Eye (tissue), 1 donor: Measurements from ENCODE around the gene TBC1D12.
"Not testable (repeated sequence)": the region's sequence is repeated elsewhere in the genome, so short reads cannot be mapped to it uniquely, and the experiment has no call there.

ENCODE experiments used
- DNase-seq: peaks from one replicate; pipeline ENCODE4 v3.0.0-alpha.2; 2015

TBC1D12 gene

GRCh38 chr10:94402204-94402842 lies at the start of gene TBC1D12:
Gene TBC1D12 (plus strand): TSS chr10:94402541. CDS start chr10:94402614, 73 bp downstream.
- DNase-seq: peak; percentile 97

- no peak for DNase-seq
Observed at GRCh38 chr10:94353336-94353735, 49.0 kb upstream of the TBC1D12 start.

- DNase-seq: no peak
Observed at GRCh38 chr10:94355841-94356240, 46.5 kb upstream of the TBC1D12 start.

DNA sequence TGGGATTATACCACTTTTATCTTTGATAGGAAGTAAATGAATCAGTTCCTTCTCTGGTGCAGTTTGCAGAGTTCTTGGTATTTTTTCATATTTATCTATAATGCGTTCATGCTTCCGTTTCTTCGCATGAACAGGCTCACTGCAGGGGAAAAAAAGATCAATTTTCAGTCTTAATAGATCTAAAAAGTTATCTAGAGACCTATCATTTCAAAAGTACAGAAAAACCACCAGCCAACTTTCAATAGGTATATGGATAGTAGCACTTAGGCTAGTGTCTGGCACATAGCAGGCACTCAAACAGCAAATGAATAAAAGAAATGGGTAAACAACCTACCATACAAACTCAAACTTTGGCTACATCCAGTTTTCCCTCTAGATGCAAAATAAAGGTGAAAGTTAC lies 45.1 kb upstream of the TBC1D12 start:
- no peak for DNase-seq

DNA sequence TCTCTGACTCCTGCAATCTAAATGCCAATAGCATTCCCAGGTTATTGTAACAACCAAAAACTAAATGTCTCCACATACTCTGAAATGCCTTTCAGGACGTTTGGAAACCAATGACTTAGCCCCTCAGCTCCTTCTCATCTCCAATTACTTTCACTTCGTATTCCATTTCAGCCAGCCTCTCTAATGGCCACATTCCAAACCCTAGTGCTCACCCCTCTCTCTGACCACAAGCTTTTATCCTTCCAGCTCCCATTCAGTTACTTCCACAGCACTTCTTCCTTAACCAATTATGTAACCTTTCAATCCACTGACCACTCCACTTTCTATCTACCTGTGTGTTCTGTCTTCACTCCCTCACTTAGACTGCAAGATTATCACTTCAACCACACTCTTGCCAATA lies 43.9 kb upstream of the TBC1D12 start:
- DNase-seq: no peak

- no peak for DNase-seq
Observed at GRCh38 chr10:94361171-94361794, 41.1 kb upstream of the TBC1D12 start.

GRCh38 chr10:94362360-94363250 lies 39.7 kb upstream of the TBC1D12 start, which contains the start of gene NOC3L:
Gene NOC3L (minus strand): TSS chr10:94362939. CDS start chr10:94362838, 101 bp downstream.
- DNase-seq: peak; percentile 97

GRCh38 chr10:94363251-94363565 lies 39.1 kb upstream of the TBC1D12 start:
- no peak for DNase-seq

- DNase-seq: no peak
Observed at GRCh38 chr10:94364482-94364881, 37.9 kb upstream of the TBC1D12 start.

GRCh38 chr10:94366382-94366781 lies 36.0 kb upstream of the TBC1D12 start:
- no peak for DNase-seq

DNA sequence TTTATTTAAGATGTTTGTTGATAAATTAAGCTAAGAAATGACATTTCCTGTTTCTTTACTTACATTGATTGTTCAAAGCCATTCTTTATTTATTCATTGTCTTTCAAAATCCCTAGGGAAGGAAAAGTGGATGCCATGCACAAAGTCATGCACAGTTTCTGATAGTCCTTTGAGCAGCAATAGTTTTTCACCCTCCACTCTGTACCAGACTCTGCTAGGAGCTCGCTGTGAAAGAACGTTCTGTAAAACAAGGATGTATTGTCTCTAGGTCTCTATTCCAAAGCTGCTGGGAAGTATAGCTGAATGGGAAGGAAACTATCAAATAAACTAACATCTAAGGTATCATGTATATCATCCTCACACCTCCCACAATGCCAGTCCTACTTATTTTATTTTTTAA lies 31.8 kb upstream of the TBC1D12 start:
- no peak for DNase-seq

DNA sequence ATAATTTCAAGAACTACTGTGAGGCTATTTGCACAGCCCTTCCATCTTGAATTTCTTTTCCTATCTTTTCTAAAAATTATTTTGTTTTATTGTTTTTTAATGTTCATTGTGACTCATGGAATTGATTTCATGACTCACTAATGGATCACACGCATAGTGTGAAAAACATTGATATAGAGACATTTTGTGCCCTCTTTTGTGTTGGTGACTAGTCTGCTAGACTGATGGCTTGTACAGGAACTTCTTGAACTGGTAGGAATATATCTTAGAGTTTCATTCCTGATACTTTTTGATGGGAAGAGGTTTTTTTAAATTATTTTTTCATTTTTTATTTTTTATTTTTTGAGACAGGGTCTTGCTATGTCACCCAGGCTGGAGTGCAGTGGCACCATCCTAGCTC lies 27.0 kb upstream of the TBC1D12 start:
- DNase-seq: no peak

DNA sequence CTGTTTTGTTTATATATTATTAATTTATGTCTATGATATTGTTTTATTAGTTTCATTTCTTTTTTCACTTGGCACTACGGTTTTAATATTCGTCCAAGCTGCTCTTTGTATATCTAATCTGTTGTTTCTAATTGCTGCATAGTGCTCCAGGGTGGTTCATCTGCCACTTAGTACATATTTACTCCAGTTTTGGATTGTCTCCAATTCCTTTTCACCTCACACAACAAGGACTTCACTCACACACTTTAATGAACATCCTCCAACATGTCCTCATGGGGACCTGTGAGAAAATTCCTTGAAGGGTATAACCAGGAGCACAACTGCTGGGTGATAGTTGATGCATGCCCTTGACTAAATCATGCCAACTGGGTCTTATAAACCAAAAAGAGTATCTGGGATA lies 25.5 kb upstream of the TBC1D12 start:
- DNase-seq: no peak

GRCh38 chr10:94383530-94383929 lies 18.8 kb upstream of the TBC1D12 start:
- no peak for DNase-seq

DNA sequence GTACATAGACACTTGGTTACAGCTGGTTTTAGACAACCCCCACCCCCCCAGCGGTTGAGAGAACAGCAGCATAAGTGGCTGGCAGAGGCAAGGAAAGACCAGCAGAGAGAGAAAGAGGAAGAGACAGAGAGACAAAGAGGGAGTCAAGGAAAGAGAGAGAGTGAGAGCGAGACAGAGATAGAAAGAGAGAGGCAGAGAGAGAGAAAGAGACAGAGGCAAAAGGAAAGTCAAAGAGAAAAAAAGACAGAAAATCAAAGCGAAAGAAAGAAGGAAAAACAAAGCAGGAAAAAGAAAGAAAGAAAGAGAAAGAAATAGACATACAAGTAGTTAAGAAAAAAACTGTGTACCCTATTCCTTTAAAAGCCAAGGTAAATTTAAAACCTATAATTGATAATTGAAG lies 16.6 kb upstream of the TBC1D12 start:
- DNase-seq: not testable (repeated sequence)

GRCh38 chr10:94392117-94392516 lies 10.2 kb upstream of the TBC1D12 start:
- DNase-seq: not testable (repeated sequence)

- no peak for DNase-seq
Observed at GRCh38 chr10:94397549-94398370, 4.6 kb upstream of the TBC1D12 start.

GRCh38 chr10:94398762-94399161 lies 3.6 kb upstream of the TBC1D12 start:
- no peak for DNase-seq

DNA sequence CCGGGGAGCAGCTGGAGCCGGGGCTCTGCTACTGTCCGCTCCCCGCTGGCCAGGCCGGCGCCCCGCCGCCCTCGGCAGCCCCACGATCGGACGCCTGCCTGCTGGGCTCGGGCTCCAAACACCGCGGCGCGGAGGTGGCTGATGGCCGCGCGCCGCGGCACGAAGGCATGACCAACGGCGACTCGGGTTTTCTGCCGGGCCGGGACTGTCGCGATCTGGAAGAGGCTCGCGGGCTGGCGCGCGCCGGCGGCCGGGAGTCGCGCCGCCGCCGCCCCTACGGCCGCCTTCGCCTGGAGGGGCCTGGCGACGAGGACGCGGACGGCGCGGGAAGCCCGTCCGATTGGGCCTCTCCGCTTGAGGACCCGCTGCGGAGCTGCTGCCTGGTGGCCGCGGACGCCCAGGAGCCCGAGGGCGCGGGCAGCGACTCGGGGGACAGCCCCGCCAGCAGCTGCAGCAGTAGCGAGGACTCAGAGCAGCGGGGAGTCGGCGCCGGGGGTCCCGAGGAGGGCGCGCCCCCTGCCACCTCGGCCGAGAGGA lies 570 bp downstream of the TBC1D12 start:
- peak; percentile 81 for DNase-seq

DNA sequence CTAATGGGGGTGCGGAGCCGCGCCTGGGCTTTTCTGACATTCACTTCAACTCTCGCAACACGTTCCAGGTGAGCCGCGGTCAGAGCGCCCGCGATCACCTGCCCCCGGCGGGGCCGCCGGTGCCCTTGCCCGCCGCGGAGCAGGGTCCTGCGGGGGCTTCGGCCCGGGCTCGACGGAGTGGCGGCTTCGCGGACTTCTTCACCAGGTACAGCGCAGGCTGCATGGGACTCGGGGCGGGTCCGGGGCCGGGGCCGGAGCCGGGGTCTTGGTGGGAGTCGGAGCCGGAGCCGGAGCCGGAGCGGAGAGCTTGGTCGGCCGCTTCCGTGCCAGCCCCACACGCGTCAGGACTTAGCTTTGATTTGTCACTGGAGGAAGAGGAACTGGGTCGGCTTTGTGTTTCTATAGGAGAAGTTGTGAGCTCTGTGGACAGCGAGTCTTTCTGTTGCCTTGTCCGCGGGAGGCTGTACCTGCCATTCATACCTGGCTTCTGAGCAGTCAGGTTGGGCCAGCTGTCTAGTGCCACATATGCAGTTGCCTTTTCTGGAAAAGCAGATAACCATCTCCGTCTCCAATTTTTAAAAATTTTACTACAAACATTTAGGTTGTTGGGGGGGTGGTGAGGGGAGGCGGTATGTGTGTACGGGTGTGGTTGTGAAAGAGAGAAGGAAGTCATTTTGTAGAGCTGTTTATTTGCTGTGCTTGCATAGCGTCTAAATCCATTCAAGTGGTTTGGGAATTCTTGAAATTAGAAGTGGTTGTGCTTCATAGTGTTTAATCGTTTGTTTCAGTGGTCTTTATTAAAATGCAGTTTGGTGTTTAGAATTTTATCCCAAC lies 1.3 kb downstream of the TBC1D12 start:
- DNase-seq: peak; percentile 83

GRCh38 chr10:94405406-94405805 lies 3.1 kb downstream of the TBC1D12 start:
- DNase-seq: no peak

DNA sequence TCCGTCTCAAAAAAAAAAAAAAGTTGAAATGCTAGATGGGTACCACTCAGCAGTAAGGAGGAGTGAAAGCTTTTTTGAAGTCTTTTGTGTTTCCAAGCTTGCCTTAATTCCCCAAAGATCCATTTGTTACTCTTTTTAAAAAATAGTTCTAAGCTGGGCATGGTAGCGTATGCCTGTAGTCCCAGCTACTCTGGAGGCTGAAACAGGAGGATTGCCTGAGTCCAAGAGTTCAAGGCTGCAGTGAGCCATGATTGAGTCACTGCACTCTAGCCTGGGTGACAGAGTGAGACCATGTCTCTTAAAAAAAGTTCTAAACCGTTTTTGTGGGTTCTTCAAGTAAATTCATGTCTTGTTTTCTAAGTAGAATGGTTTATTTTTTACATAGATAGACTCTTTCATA lies 5.3 kb downstream of the TBC1D12 start:
- DNase-seq: no peak
